Cerebellar cortex (tissue), 1 donor: ENCODE results near the gene GMDS.

Source experiments
- DNase-seq: peaks from one replicate; pipeline ENCODE4 v3.0.0-alpha.2; 2015; ENCODE audit warnings: low spot score

Gene GMDS

GRCh38 chr6:1644516-1645060, 600.8 kb downstream of the GMDS start:
- no peak for DNase-seq

- no peak for DNase-seq
Measured at GRCh38 chr6:1643830-1644445, 601.5 kb downstream of the GMDS start.

- DNase-seq: no peak
Measured at GRCh38 chr6:1643111-1643510, 602.3 kb downstream of the GMDS start.

- DNase-seq: no peak
Measured at GRCh38 chr6:1641343-1641885, 604.0 kb downstream of the GMDS start.

GRCh38 chr6:1640476-1640875, 604.9 kb downstream of the GMDS start:
- no peak for DNase-seq

GRCh38 chr6:1639430-1639829, 606.0 kb downstream of the GMDS start:
- no peak for DNase-seq

- no peak for DNase-seq
Measured at GRCh38 chr6:1636971-1637871, 608.2 kb downstream of the GMDS start.

- DNase-seq: no peak
Measured at GRCh38 chr6:1636272-1636825, 609.1 kb downstream of the GMDS start.

- no peak for DNase-seq
Measured at GRCh38 chr6:1635305-1636010, 609.9 kb downstream of the GMDS start.

GRCh38 chr6:1634081-1634480, 611.3 kb downstream of the GMDS start:
- no peak for DNase-seq

- DNase-seq: no peak
Measured at GRCh38 chr6:1633366-1634021, 611.9 kb downstream of the GMDS start.

- DNase-seq: no peak
Measured at GRCh38 chr6:1631251-1631650, 614.2 kb downstream of the GMDS start.

GRCh38 chr6:1630771-1631217, 614.6 kb downstream of the GMDS start:
- no peak for DNase-seq

GRCh38 chr6:1630212-1630770, 615.1 kb downstream of the GMDS start:
- DNase-seq: no peak

GRCh38 chr6:1629316-1629715, 616.1 kb downstream of the GMDS start:
- DNase-seq: no peak

GRCh38 chr6:1627827-1628560, 617.4 kb downstream of the GMDS start:
- no peak for DNase-seq

GRCh38 chr6:1626481-1626880, 618.9 kb downstream of the GMDS start:
- DNase-seq: no peak

GRCh38 chr6:1625794-1626435, 619.5 kb downstream of the GMDS start:
- no peak for DNase-seq

GRCh38 chr6:1624851-1625781, 620.3 kb downstream of the GMDS start:
- DNase-seq: no peak
